Astrocyte (in vitro differentiated cells and primary cell): ENCODE data around the gene CMC4. TPM values are rescaled to one million over a fixed set of nuclear protein-coding genes. Genes with fewer than 3 reads are reported as not detected.

Experiments used
- DNase-seq: peaks from one replicate; pipeline ENCODE4 v3.0.0-alpha.2; 2010; ENCODE audit warnings: low read depth
- FAIRE-seq: peaks from 2 replicates; lab custom pipeline; 2011; peaks lifted over from hg19 to GRCh38; lab: Jason Lieb, UNC
- H2AFZ ChIP-seq: 2 replicates; pipeline ENCODE4 v1.6.0; 2012; ENCODE audit warnings: low read depth, low read length, inconsistent platforms
- H3K27ac ChIP-seq: 2 replicates; pipeline ENCODE4 v1.5.1; 2011; ENCODE audit warnings: low read depth, low read length, inconsistent platforms
- H3K27me3 ChIP-seq: 2 replicates; pipeline ENCODE4 v1.6.0; 2011; ENCODE audit warnings: low read length, inconsistent platforms; ENCODE audit not compliant: insufficient read depth
- H3K36me3 ChIP-seq: 2 replicates; pipeline ENCODE4 v1.5.1; 2011; ENCODE audit warnings: low read length, inconsistent platforms; ENCODE audit not compliant: insufficient read depth
- H3K4me1 ChIP-seq: 2 replicates; pipeline ENCODE4 v1.5.1; 2011; ENCODE audit warnings: low read length, inconsistent platforms; ENCODE audit not compliant: insufficient read depth
- H3K4me2 ChIP-seq: 2 replicates; pipeline ENCODE4 v1.6.0; 2012; ENCODE audit warnings: low read length, inconsistent platforms
- H3K4me3 ChIP-seq: 2 replicates; pipeline ENCODE4 v1.5.1; 2011; ENCODE audit warnings: low read depth, mild to moderate bottlenecking, low read length, inconsistent platforms; ENCODE audit not compliant: insufficient read depth
- H3K79me2 ChIP-seq: 2 replicates; pipeline ENCODE4 v1.6.0; 2012; ENCODE audit warnings: mild to moderate bottlenecking, low read length, inconsistent platforms; ENCODE audit not compliant: insufficient read depth
- H3K9ac ChIP-seq: 2 replicates; pipeline ENCODE4 v1.6.0; 2012; ENCODE audit warnings: mild to moderate bottlenecking, low read length, inconsistent platforms
- H3K9me3 ChIP-seq: 2 replicates; pipeline ENCODE4 v1.5.1; 2012; ENCODE audit warnings: low read depth, mild to moderate bottlenecking, low read length, inconsistent platforms; ENCODE audit not compliant: insufficient read depth
- H4K20me1 ChIP-seq: 2 replicates; pipeline ENCODE4 v1.6.0; 2012; ENCODE audit warnings: low read length, inconsistent platforms; ENCODE audit not compliant: insufficient read depth
- H3K27ac Mint-ChIP-seq: one replicate; pipeline ENCODE4 v1.8.0; 2021; ENCODE audit warnings: mild to moderate bottlenecking, mixed read lengths; ENCODE audit not compliant: unreplicated experiment
- H3K27me3 Mint-ChIP-seq: one replicate; pipeline ENCODE4 v1.8.0; 2021; ENCODE audit warnings: low read depth, mixed read lengths; ENCODE audit not compliant: unreplicated experiment
- H3K36me3 Mint-ChIP-seq: one replicate; pipeline ENCODE4 v1.8.0; 2021; ENCODE audit warnings: low read depth, mixed read lengths; ENCODE audit not compliant: unreplicated experiment
- H3K4me1 Mint-ChIP-seq: one replicate; pipeline ENCODE4 v1.8.0; 2021; ENCODE audit warnings: low read depth, mixed read lengths; ENCODE audit not compliant: unreplicated experiment
- H3K4me3 Mint-ChIP-seq: one replicate; pipeline ENCODE4 v1.8.0; 2021; ENCODE audit warnings: mild to moderate bottlenecking, moderate library complexity, mixed read lengths; ENCODE audit not compliant: unreplicated experiment
- H3K9me3 Mint-ChIP-seq: one replicate; pipeline ENCODE4 v1.8.0; 2021; ENCODE audit warnings: mild to moderate bottlenecking, mixed read lengths; ENCODE audit not compliant: unreplicated experiment
- CTCF ChIP-seq: IDR thresholded peaks from 2 replicates; pipeline ENCODE4 v1.5.1; 2011; ENCODE audit warnings: low read depth, mild to moderate bottlenecking, inconsistent platforms, low read length, moderate library complexity; ENCODE audit not compliant: insufficient read depth
- EZH2 ChIP-seq: IDR thresholded peaks from 2 replicates; pipeline ENCODE4 v1.6.1; 2012; ENCODE audit warnings: mild to moderate bottlenecking, low read length, inconsistent platforms; ENCODE audit not compliant: insufficient read depth
- total RNA-seq: library from RNA; stranded (reverse); gene quantifications from 2 replicates; pipeline ENCODE4 v1.2.1, GENCODE V29; 2021

CMC4 gene
- total RNA-seq, 1 donor from 2014 or later, result 5.2 TPM

GRCh38 chrX:155054255-155054654, 16.7 kb downstream of the CMC4 start:
- DNase-seq, result no peak
- H3K4me1 Mint-ChIP-seq, result peaks cover 2% of the 10 kb centered on the region
- no peak for FAIRE-seq
- no peak overlapping the region for H3K27ac Mint-ChIP-seq
- peaks cover 6% of the 10 kb centered on the region for H3K36me3 Mint-ChIP-seq
- H3K9me3 Mint-ChIP-seq, result no peaks in the 10 kb centered on the region
- H3K4me1 ChIP-seq, result no peaks in the 10 kb centered on the region
- TF ChIP-seq CTCF (no peak), EZH2 (no peak)
- no peaks in the 10 kb centered on the region for H3K9me3 ChIP-seq
- H3K9ac ChIP-seq, result no peak overlapping the region
- no peaks in the 10 kb centered on the region for H3K79me2 ChIP-seq
- H3K4me3 Mint-ChIP-seq, result no peak overlapping the region
- no peaks in the 10 kb centered on the region for H3K27me3 Mint-ChIP-seq
- H3K4me2 ChIP-seq, result no peak overlapping the region
- H3K4me3 ChIP-seq, result no peak overlapping the region
- no peak overlapping the region for H3K27ac ChIP-seq
- no peaks in the 10 kb centered on the region for H4K20me1 ChIP-seq
- H3K36me3 ChIP-seq, result no peaks in the 10 kb centered on the region
- no peaks in the 10 kb centered on the region for H3K27me3 ChIP-seq
- H2AFZ ChIP-seq, result no peak overlapping the region

- H3K9me3 Mint-ChIP-seq, result no peaks in the 10 kb centered on the region
- Histone ChIP-seq H3K9ac (no peak overlapping the region), H2AFZ (no peak overlapping the region), H3K4me2 (no peak overlapping the region), H3K9me3 (no peaks in the 10 kb centered on the region), H3K27me3 (no peaks in the 10 kb centered on the region), H4K20me1 (no peaks in the 10 kb centered on the region), H3K4me1 (no peaks in the 10 kb centered on the region), H3K27ac (no peak overlapping the region), H3K36me3 (no peaks in the 10 kb centered on the region), H3K79me2 (no peaks in the 10 kb centered on the region), H3K4me3 (no peak overlapping the region)
- peaks cover 6% of the 10 kb centered on the region for H3K36me3 Mint-ChIP-seq
- FAIRE-seq, result no peak
- peaks cover 4% of the 10 kb centered on the region for H3K4me1 Mint-ChIP-seq
- no peak overlapping the region for H3K4me3 Mint-ChIP-seq
- no peaks in the 10 kb centered on the region for H3K27me3 Mint-ChIP-seq
- H3K27ac Mint-ChIP-seq, result no peak overlapping the region
- TF ChIP-seq CTCF (no peak), EZH2 (no peak)
- DNase-seq, result no peak
Measured at GRCh38 chrX:155053656-155054055, 17.3 kb downstream of the CMC4 start.

- no peaks in the 10 kb centered on the region for H4K20me1 ChIP-seq
- H3K9ac ChIP-seq, result no peak overlapping the region
- H3K27me3 Mint-ChIP-seq, result no peaks in the 10 kb centered on the region
- H3K4me2 ChIP-seq, result no peak overlapping the region
- TF ChIP-seq EZH2 (no peak), CTCF (no peak)
- peaks cover 2% of the 10 kb centered on the region for H3K36me3 Mint-ChIP-seq
- no peak overlapping the region for H3K4me3 Mint-ChIP-seq
- DNase-seq (no peak), FAIRE-seq (no peak)
- no peaks in the 10 kb centered on the region for H3K9me3 ChIP-seq
- no peaks in the 10 kb centered on the region for H3K36me3 ChIP-seq
- H3K79me2 ChIP-seq, result no peaks in the 10 kb centered on the region
- no peak overlapping the region for H3K27ac Mint-ChIP-seq
- no peaks in the 10 kb centered on the region for H3K27me3 ChIP-seq
- H3K4me3 ChIP-seq, result no peak overlapping the region
- H2AFZ ChIP-seq, result no peak overlapping the region
- H3K9me3 Mint-ChIP-seq, result no peaks in the 10 kb centered on the region
- H3K27ac ChIP-seq, result no peak overlapping the region
- no peaks in the 10 kb centered on the region for H3K4me1 ChIP-seq
- peaks cover 4% of the 10 kb centered on the region for H3K4me1 Mint-ChIP-seq
Measured at GRCh38 chrX:155052738-155053498, 18.0 kb downstream of the CMC4 start.
